Hematopoietic multipotent progenitor cell treated with erythropoietin and hydrocortisone succinate and interleukin-3 and kit ligand, for 15 days (in vitro differentiated cells): ENCODE results near the gene SLC25A22.

Source experiments
- DNase-seq: peaks from one replicate; pipeline ENCODE4 v3.0.0-alpha.2; 2015; ENCODE audit warnings: low spot score

SLC25A22 gene

GRCh38 chr11:803467-803742 is 5.3 kb upstream of the SLC25A22 start:
- no peak for DNase-seq

- DNase-seq = no peak
Observed at GRCh38 chr11:802693-803466, 4.8 kb upstream of the SLC25A22 start.

GRCh38 chr11:802018-802617 is 4.0 kb upstream of the SLC25A22 start:
- no peak for DNase-seq

GRCh38 chr11:801097-801780 is 3.2 kb upstream of the SLC25A22 start:
- no peak for DNase-seq

- DNase-seq = no peak
Observed at GRCh38 chr11:800473-800872, 2.4 kb upstream of the SLC25A22 start.

- DNase-seq = no peak
Observed at GRCh38 chr11:799641-800316, 1.7 kb upstream of the SLC25A22 start.

GRCh38 chr11:797296-798092 is 587 bp downstream of the SLC25A22 start:
- DNase-seq = peak; percentile 41

GRCh38 chr11:796565-797295 is 1.4 kb downstream of the SLC25A22 start:
- no peak for DNase-seq

- peak; percentile 63 for DNase-seq
Observed at GRCh38 chr11:795634-796564, 2.2 kb downstream of the SLC25A22 start.

- no peak for DNase-seq
Observed at GRCh38 chr11:794766-795633, 3.1 kb downstream of the SLC25A22 start.

GRCh38 chr11:794013-794765 is 3.9 kb downstream of the SLC25A22 start:
- no peak for DNase-seq

- DNase-seq = no peak
Observed at GRCh38 chr11:793556-793955, 4.5 kb downstream of the SLC25A22 start.

GRCh38 chr11:792873-793272 is 5.2 kb downstream of the SLC25A22 start:
- no peak for DNase-seq

- no peak for DNase-seq
Observed at GRCh38 chr11:792535-792821, 5.6 kb downstream of the SLC25A22 start.

- DNase-seq = no peak
Observed at GRCh38 chr11:791658-792534, 6.2 kb downstream of the SLC25A22 start.

- no peak for DNase-seq
Observed at GRCh38 chr11:790721-791564, 7.1 kb downstream of the SLC25A22 start.

- DNase-seq = no peak
Observed at GRCh38 chr11:789943-790342, 8.1 kb downstream of the SLC25A22 start, which contains the start of gene CEND1. Gene CEND1 (minus strand): TSS chr11:790090. CDS start chr11:788576, 1,514 bp downstream.
